Right lung (tissue), 5 donors: Measurements from ENCODE around the gene PNO1. TPM values are rescaled to one million over a fixed set of nuclear protein-coding genes. Genes with fewer than 3 reads are reported as not detected.

Experiments
- DNase-seq, 2 donors: peaks; one replicate each; pipeline ENCODE4 v3.0.0-alpha.2; 2013
- polyA plus RNA-seq, 5 donors: library from polyadenylated mRNA; unstranded; fragments of 120-200 nt; gene quantifications; one replicate each; pipeline versions ENCODE4 v1.2.1 to v1.2.3, GENCODE V29; 2013; ENCODE audit warnings: inconsistent platforms in 1 of 5, low replicate concordance in 1 of 5; ENCODE audit not compliant: insufficient read length in 5 of 5, insufficient read depth in 1 of 5

Gene PNO1
- polyA plus RNA-seq, 5 donors: 11.4 to 16.5 (median 13.9) TPM

GRCh38 chr2:68190991-68191731 is 33.5 kb downstream of the PNO1 start:
- DNase-seq: no peak

DNA sequence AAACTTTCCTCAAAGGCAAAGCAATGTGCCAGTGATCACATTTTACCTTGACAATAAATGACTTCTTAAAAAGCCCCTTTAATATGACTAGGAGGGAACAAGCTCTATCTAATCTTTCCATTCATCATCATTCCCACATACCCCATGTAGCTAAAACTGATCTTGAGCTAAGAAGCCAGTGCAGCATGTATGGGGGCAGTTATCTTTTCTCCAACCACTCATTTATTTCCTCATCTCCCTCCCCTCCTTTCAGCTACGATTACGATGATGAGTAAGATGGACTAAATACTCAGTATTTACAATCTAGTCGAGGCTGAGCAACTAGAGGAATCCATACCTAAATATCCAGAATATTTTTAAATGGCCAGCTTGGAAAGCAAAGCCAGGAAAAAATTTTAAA is 35.5 kb downstream of the PNO1 start:
- DNase-seq: no peak

- DNase-seq: no peak
Measured at GRCh38 chr2:68193787-68194372, 36.2 kb downstream of the PNO1 start.

DNA sequence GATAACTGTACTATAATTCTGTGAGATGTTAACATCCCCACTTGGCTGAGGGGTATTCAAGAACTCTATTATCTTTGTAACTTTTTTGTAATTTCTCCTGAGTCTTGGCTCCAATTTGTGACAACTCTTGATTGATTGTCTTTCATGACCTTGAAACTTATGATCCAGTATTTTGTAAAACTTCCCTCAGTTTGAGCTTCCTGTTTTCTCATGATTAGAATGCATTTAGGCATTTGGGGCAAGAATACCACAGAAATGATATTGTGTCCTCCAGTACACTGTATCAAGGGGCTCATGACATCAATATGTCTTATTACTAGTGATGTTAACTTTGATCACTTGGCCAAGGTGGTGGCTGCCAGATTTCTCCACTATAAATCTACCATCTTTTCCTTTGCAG is 37.4 kb downstream of the PNO1 start:
- DNase-seq: no peak

DNA sequence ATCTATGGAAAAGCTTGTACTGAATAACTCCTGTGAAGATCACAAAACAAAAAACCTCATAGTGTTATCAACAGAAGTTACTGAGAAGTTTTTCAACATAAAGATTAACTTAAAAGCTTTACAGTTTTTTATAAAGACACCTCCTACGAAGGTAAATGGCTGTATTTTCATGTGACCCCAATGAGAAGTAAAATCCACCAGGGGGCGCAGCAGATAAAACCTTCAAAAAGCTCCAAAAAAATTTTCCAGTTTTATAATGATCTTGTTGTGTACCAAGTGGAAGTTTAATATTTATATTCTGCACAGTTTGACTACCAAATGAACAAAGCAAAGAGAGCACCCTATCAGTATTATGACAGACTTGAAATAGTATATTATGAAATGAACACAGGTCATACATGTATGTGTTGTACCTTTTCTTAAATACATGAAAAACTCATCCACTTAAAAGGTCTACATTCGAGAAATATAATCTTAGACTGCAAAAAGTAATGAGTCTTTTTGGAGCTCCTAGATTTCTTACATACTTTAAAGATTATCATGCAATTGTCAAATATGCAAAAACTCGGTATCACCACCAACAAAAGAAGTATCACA is 38.5 kb downstream of the PNO1 start:
- DNase-seq: peak in 1 of 2 donors; percentile 26

DNA sequence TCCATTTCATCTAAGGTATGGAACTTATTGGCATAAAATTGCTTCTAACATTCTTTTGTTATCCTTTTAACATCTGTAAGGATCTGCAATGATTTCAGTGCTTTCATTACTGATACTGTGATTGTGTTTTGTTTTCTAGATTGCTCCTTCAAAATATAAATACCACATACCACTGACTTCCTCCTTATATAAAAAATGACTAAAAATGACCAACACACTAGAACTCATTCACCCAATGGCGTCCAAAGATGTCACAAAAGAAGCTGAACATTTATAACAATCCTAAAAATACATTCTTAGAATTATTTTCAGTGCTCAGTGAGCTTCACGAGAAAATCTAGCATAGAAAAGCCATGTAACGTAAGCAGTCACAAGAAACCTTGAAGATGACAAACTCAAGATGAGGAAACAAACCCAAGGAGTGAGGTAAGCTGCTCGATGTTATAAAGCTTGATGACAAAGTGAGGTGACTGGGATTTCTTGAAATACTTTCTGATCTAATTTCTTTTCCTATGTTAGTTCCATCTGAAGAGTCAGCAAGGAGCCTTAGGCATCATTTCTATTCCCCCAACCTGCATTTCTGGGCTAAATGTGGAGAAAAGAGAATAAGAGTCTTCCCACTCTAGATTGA is 42.6 kb downstream of the PNO1 start:
- no peak for DNase-seq

- DNase-seq: no peak
Measured at GRCh38 chr2:68203587-68203986, 45.9 kb downstream of the PNO1 start.

GRCh38 chr2:68206793-68207192 is 49.1 kb downstream of the PNO1 start:
- DNase-seq: no peak

DNA sequence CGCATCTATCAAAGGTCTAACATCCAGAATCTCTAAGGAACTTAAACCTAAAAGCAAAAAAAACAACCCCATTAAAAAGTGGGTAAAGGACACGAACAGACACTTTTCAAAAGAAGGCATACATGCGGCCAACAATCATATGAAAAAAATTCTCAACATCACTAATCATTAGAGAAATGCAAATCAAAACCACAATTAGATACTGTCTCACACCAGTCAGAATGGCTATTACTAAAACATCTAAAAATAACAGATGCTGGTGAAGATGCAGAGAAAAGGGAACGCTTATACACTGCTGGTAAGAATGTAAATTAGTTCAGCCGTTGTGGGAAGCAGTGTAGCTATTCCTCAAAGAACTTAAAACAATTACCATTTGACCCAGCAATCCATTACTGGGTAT is 56.7 kb downstream of the PNO1 start:
- no peak for DNase-seq

GRCh38 chr2:68216454-68217310 is 59.0 kb downstream of the PNO1 start:
- no peak for DNase-seq

GRCh38 chr2:68217729-68218128 is 60.0 kb downstream of the PNO1 start:
- DNase-seq: no peak

DNA sequence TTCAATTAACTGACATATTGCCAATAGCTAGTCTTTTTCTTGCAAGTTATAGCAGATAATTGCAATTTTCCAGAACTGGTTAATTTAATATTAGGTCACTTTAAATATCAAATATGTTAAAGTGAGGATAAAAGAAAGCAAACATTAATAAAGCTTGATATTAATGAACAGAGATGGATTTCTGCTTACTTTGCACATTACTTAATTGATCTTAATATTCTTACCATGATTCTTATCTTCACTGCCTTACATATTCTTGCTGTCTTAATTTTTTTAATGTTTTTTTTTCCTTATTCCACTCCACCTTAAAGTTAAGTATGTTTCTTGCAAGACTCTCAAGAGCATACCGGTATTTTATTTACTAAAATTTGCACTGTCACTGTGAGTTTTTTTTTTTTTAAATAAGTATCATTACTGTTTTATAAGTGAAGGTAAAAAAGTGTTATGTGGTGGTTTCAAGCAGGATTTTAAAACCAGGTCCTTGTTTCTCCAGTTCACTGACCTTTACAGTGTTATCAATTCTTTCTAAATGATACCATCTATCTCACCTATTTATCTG is 60.7 kb downstream of the PNO1 start:
- no peak for DNase-seq

DNA sequence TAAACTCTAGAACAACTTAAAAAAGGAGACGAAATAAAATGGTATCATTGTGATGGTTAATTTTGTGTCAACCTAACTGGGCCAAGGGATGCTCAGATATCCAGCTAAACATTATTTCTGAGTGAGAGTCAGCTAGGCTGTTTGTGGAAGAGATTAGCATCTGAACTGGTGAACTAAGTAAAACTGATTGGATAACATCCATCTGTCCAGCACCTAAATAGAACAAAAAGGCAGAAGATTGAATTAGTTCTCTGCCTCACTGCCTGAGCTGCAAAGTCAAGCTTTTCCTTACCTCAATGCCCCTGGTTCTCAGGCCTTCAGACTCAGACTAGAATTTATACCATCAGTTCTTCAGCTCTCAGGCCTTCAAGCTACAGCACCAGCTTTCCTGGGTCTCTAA is 64.6 kb downstream of the PNO1 start:
- DNase-seq: no peak

DNA sequence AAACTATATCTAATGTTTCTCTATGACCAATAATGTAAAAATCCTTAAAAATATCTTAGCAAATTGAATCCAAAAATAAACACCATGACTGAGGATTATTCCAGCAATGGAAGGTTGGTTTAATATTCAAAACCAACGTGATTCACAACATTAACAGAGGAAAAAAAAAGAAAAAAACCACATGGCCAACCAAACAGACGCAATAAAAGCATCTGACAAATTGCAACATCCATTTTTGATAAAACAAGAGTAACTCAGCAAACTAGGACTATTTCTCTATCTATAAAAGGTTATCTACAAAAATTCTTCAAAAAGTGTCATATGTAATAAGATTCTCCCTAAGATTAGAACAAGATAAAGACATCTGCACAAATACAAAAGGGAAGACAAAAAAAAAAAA is 65.7 kb downstream of the PNO1 start:
- no peak for DNase-seq

DNA sequence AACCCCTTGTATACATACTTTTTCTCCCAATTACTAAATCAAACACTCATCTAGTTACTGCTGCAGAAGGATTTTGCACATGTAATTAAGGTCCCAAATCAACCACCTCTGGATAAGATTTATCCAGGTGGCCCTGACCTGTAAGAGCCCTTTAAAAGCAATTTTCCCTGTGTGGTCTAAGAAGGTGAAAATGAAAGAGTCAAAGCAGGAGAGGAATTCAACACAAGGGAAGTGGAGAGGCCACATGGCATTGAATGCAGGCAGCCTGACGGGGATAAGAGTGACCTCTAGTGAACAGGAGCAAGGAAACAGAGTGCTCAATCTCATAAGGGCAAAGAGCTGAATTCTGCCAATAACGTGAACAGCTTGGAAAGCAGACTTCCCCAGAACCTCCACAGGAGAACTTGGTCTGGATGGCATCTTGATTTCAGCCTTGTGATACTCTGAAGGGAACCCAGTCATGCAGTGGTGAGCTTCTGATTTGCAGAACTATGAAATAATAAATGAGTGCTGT is 67.5 kb downstream of the PNO1 start:
- DNase-seq: no peak

Other genes with a start within 250 kb of the PNO1 start
- 10 to 100 TPM; 34.9 to 51.2 (median 44.1) TPM for gene C1D, start 94.9 kb upstream of the PNO1 start, polyA plus RNA-seq
- gene PPP3R1, start 94.6 kb downstream of the PNO1 start, polyA plus RNA-seq: 10 to 100 TPM; 57.7 to 69.1 (median 62.7) TPM
- 10 to 100 TPM; 44.8 to 58.1 (median 48.1) TPM for gene CNRIP1, start 162.1 kb downstream of the PNO1 start, polyA plus RNA-seq
- 10 to 100 TPM in 3 of 5 donors, 1 to 10 TPM in 2; 9.5 to 14.0 (median 11.2) TPM for gene PLEK, start 207.4 kb downstream of the PNO1 start, polyA plus RNA-seq